NOMO-1 (cell line): ENCODE results near the gene CAPSL.
"Not testable (repeated sequence)": the region's sequence is repeated elsewhere in the genome, so short reads cannot be mapped to it uniquely, and the experiment has no call there.

ENCODE experiments used
- DNase-seq, 2 experiments: peaks; one replicate each; lab custom pipeline; 2025; ENCODE audit not compliant: unreplicated experiment in 2 of 2; lab: John Stamatoyannopoulos, UW

Gene CAPSL

DNA sequence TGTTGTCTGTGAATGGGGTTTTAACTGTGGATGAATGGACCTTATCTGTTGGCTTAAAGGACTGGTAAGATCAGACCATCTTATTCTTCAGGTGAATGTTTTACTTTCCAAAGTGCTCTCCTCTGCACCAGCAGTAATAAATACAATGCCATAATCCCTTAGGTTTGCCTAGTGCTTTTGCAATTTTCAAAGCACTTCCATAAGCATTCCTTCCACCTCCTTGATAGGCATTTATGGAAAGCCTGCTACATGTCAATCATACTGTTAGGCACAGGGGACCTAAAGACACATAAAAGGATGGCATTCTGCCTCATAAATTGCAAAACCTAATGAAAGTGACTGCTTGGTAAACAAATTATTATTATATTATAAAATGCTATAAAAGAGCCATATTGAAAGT is 60.3 kb downstream of the CAPSL start:
- DNase-seq, result no peak

DNA sequence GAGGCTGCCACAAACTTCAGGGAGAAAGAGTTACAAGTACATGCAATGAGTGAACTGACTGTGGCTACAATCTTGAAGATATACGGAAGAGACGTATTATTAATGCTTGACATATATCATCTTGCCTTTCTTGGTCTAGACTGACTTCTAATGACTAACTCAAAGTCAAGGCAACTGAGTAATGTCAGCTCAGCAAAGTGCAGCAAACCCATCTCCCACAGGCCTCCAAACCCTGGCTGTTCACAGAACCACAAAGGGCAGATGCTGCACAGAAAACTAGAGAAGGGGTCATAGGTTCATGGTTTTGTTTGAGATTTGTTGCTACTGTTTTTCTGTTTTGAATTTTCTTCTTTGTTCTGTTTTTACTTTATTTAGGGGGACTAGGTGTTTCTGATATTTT is 60.8 kb downstream of the CAPSL start:
- no peak for DNase-seq

DNA sequence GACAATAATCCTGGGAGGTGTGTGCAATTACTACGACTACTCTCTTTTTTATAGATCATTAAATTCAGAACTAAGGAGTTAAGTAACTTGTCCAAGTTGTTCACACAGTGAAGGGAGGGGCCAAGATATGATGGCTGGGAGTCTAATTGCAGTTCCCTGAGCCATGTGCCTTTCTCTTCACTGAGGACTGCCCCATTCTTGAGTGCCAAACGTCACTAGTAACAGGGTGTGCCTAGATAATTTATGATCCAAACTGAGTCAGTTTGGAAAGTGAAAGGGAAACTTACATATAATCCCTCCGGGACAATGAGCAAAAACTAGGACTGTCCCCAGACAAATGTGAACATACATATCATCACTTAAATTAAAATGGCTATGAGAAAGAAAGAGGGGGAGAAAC is 61.5 kb downstream of the CAPSL start:
- peak in 1 of 2 experiments; percentile 29 for DNase-seq

DNA sequence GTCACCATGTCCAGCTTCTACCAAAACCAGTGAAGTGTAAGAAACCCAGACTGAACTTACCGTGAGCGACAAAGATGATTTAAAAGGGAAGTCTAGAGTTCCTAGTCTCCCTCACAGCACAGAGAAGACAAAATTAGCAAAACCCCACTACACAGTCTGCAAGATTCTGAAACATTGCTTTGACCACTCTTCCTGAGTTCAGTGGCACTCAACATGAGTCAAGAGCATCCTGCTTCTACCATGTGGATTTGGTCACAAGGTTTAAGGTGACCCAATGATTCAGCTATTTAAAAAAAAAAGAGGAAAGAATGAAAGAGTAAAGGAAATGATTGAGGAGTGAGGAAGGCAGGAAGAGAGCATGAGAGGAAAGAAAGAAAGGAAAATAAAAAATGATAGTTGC is 62.0 kb downstream of the CAPSL start:
- DNase-seq, result peak in 1 of 2 experiments; percentile 20

DNA sequence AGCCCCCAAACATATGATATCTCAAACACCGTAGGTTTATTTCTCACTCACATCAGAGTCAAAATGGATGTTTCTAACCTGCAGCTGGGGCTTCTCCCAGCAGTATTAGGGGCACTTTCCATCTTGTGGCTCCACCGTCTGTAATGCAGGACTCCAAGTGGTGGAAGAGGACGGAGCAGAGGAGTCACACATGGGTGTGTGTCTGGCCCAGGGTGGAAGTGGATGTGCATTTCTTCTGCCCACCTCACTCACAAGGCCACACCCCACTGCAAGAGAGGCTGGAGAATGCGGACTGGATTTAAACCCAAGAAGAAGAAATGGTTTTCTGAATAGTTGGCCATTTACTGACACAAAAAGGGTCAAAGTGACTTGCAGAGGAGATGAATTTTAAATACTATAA is 67.8 kb downstream of the CAPSL start:
- no peak for DNase-seq

DNA sequence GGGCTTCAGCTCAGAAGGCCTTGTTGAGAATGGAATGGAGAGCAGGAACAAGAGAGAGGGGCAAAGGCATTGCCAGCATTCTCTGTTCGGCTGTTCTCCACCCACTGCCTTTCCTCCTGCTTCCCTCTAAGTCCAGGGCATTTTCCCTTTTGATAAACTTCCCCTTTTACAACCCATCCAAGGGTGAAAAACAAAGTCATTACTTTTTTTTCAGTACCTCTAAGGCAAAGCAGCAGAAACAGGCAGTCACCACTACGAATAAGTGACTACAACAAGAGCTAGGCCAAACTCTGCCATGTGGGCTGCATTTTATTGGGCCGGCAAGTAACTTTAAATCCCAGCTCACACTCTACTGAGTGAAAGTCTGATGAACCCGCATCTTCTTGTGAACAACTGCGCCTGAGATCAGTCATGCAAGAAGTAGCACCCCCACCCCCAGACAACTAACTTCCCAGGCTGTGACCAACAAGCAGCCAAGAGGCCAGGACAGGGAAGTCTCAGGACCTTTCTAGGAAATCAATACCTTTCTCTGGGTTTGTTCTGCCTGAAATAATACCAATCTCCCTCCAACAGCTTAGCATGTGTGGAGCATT is 68.6 kb downstream of the CAPSL start:
- DNase-seq, result no peak

DNA sequence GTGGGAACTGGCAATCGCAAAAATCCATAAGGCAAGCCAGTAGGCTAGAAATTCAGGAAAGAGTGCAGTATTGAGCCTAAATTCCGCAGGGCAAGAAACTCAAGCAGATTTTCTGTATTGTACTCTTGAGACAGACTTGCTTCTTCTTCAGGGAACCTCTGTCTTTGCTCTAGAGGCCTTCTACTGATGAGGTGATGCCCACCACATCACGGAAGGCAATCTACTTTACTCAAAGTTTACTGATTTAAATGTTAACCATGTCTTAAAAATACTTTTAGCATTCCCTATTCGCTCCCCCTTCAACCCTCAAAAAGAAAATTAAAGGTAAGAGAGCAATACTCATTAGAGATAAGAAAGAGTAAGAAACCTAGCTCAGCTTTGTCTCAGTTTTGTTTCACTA is 70.4 kb downstream of the CAPSL start:
- no peak for DNase-seq

DNA sequence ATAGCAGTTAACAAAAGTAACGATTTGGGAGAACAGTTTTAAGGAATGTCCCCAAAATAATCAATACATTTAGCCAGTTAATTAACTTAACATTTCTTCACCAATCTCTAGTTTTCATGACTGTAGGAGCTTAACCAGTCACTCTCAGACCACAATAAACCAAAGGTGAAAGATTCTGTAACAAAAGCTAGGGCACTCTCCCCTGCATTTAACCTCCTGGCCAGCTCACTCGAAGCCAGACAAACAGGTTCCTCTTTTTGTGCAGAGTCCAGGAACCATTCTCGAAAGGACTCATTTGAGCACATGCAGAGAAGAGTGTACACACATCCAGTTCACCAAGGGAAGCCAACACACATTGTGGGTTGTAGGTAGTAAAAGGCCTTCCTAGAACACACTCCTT is 75.3 kb downstream of the CAPSL start:
- DNase-seq, result peak; percentile 60 to 63

DNA sequence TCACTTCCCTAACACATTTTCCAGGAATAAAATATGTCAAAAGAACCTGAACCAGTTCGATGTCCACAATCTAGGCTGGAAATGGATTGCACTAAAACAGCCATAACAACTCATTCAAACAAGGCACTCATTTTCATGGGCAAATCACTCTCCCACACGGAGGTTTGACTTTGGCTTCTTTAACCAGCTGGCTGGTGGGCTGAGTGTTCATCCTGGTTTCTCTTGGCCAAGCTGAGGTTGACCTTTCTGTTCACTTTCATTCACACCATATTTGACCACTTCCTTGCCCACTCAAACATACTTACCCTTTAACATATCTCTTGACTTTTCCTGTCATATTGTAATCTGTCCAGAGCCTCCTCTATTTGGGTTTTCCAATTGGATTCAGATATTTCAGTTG is 76.3 kb downstream of the CAPSL start:
- DNase-seq, result no peak

DNA sequence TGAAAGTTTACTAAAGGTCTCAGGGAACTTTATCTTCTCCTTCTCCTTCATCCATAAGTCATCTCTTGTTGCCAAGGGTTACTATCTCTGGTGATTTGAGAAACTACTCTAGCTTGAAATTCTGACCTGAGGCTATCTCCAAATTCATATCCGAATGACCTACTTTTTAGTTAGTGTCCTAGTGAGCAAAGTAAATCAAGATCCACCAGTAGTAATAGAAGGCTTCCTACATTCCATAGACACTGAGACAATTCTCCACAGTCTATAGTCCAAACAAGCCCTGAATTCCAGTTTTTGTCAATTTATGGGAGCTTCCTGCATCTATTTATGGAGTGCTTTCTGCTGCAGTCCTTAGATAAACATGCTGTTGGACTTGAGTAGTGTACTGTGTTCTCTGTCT is 76.7 kb downstream of the CAPSL start:
- DNase-seq, result no peak

DNA sequence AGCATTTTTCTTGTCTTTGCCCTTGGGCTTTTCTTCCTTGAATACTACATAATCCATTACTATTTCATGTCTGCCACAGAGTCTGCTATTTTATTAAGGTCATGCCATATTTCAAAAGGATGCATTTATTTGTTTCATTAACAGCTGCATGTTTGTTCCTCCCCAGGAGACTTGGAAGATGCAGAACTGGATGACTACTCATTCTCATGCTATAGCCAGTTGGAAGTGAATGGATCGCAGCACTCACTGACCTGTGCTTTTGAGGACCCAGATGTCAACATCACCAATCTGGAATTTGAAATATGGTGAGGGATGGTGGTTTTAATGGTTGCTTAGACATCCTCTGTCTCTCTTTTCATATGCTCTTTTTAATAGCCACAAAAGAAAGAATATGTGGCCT is 77.7 kb downstream of the CAPSL start:
- DNase-seq, result no peak

DNA sequence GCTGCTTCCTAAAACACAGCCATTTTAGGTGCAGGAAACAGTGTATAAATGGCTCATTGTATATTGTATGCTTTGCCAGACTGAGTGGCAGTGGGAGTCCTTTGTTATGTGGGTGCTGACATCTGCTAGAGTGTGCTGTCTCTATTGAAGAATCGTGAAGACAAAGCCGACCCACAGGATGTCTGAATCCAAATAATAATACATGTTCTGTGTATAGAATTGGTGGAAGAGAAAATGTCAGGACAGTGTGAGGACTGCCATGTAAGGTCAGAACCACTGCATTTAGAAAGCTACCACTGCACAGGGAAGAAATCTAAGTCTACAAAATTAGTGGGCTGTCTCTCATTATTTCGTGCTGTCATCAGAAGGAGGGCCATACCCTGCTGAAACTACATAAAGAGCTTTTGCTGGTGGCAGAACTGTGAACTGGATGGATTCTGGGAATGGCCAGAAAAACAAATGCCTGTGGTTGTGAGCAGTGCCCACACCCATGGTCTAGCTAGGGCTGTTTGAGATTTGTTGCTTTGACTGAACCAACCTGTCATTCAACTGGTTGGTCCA is 79.2 kb downstream of the CAPSL start:
- no peak for DNase-seq

DNA sequence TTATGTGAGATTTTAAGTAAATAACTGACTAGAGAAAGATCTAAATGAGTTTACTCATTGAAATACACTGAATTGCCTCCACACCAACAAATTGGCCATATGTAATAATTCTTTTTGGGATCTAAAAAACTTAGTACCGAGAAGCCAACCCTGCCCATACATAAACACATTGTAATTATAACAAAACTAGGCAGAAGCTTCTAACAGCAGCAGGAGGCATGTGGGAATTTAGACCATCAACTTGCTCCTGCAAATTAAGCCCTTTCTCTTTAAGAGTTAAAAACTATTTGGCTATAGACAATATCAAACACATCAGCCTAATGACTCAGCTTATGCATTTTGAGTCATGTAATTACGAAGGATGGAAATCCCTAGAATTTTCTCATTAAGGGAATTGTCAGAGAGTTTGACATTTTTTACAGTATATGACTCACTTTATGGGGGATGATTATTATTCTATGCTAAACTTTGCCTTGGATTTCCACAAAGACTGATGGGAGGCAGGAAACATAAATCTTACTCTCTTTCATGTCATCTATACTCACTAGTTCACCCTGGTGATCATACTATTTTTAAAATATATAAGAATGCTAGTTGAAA is 80.7 kb downstream of the CAPSL start:
- no peak for DNase-seq

DNA sequence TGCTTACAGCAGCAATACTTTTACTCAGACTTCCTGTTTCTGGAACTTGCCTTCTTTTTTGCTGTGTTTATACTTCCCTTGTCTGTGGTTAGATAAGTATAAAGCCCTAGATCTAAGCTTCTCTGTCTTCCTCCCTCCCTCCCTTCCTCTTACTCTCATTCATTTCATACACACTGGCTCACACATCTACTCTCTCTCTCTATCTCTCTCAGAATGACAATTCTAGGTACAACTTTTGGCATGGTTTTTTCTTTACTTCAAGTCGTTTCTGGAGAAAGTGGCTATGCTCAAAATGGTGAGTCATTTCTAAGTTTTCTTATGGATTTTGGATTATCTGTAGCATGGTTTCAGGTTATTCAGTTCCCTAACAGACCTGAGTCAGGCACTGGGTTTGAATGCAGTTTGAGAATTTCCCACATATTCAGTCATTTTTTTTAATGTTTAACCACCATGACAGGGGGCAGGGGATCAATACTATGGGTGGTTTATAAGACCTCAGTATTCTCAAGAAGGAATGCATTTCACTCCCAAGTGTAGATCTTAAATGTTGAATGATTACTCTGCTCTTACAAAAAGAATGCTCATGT is 81.6 kb downstream of the CAPSL start, which contains the start of gene IL7R:
Gene IL7R, plus strand, starts transcription at position 127 of the 587 bp plus-strand sequence. Its CDS starts 87 bp downstream, at position 214.
- peak; percentile 86 to 93 for DNase-seq

DNA sequence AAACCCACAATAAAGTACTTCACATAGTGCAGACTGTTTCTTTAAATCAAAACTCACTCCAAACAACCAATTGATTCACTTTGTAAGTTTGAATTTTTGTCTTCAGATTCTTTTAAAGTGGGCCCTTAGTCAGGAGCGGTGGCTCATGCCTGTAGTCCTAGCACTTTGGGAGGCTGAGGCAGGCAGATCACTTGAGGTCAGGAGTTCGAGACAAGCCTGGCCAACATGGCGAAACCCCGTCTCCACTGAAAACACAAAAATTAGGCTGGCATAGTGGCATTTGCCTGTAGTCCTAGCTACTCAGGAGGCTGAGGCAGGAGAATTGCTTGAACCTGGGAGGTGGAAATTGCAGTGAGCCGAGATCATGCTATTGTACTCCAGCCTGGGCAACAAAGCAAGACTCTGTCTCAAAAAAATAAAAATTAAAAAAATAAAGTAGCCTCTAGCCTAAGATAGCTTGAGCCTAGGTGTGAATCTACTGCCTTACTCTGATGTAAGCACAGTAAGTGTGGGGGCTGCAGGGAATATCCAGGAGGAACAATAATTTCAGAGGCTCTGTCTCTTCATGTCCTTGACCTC is 82.1 kb downstream of the CAPSL start:
- DNase-seq, result not testable (repeated sequence)

DNA sequence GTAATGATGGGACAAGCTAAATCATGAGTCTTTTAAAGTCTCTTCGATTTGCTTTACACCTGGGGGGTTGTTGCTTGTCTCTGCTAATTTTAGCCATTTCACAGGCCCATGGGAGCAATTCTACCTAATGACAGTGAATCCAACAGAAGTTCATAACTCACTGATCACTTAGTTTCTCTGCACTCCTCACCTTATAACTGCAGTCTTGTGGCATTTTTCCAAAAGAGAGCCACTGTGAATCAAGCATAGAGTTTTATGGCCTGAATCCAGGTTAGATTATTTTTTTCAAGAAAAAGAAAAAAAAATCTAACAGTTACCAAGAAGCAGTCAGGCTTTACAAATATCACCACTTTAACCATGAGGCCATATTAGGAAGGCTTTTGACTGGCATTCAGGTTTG is 83.2 kb downstream of the CAPSL start:
- no peak for DNase-seq
